GM12891 (cell line): ENCODE data around the gene MED12L.
"Not testable (repeated sequence)": the region's sequence is repeated elsewhere in the genome, so short reads cannot be mapped to it uniquely, and the experiment has no call there.

ENCODE experiments used
- DNase-seq: peaks from one replicate; pipeline ENCODE4 v3.0.0; 2011; ENCODE audit warnings: low spot score; ENCODE audit not compliant: insufficient read length
- FAIRE-seq: peaks from 2 replicates; lab custom pipeline; 2011; peaks lifted over from hg19 to GRCh38; lab: Jason Lieb, UNC
- PAX5 ChIP-seq: IDR thresholded peaks from 2 replicates; pipeline ENCODE4 v1.6.1; 2011; ENCODE audit warnings: low read length, moderate library complexity, mild to moderate bottlenecking; ENCODE audit not compliant: insufficient read depth, severe bottlenecking
- POLR2A ChIP-seq: IDR thresholded peaks from 2 replicates; pipeline ENCODE4 v1.6.1; 2011; ENCODE audit warnings: low read depth, low read length, control low read depth
- POLR2AphosphoS5 ChIP-seq: IDR thresholded peaks from 2 replicates; pipeline ENCODE4 v1.6.1; 2011; ENCODE audit warnings: low read depth, low read length, control low read depth
- POU2F2 ChIP-seq: IDR thresholded peaks from 2 replicates; pipeline ENCODE4 v1.6.1; 2011; ENCODE audit warnings: low read depth, mild to moderate bottlenecking, control low read depth, low read length, moderate library complexity
- SPI1 ChIP-seq: IDR thresholded peaks from 2 replicates; pipeline ENCODE4 v1.6.1; 2011; ENCODE audit warnings: low read depth, low read length, control low read depth
- TAF1 ChIP-seq: IDR thresholded peaks from 2 replicates; pipeline ENCODE4 v1.6.1; 2011; ENCODE audit warnings: low read depth, low read length, control low read depth

The MED12L gene

GRCh38 chr3:151383956-151384355, 298.5 kb downstream of the MED12L start:
- no peak for FAIRE-seq
- TF ChIP-seq PAX5 (no peak), POU2F2 (no peak), SPI1 (no peak), TAF1 (no peak), POLR2A (no peak), POLR2AphosphoS5 (no peak)
- DNase-seq: no peak

GRCh38 chr3:151384741-151385174, 299.3 kb downstream of the MED12L start, which contains the start of gene P2RY12:
Gene P2RY12 (minus strand): TSS chr3:151384753. CDS start chr3:151338845, 45,908 bp downstream.
- no peak for DNase-seq
- peak; percentile 52 for FAIRE-seq
- TF ChIP-seq SPI1: peak; percentile 49
- no peak for TF ChIP-seq PAX5

- DNase-seq (no peak), FAIRE-seq (peak; percentile 20)
- no peak for TF ChIP-seq POLR2AphosphoS5
- TF ChIP-seq TAF1: no peak
- TF ChIP-seq POLR2A: no peak
- no peak for TF ChIP-seq SPI1
- no peak for TF ChIP-seq POU2F2
- TF ChIP-seq PAX5: no peak
Measured at GRCh38 chr3:151386056-151386455, 300.6 kb downstream of the MED12L start.

- FAIRE-seq (no peak), DNase-seq (no peak)
- no peak for TF ChIP-seq POLR2AphosphoS5
- no peak for TF ChIP-seq SPI1
- TF ChIP-seq POU2F2: no peak
- TF ChIP-seq POLR2A: no peak
Measured at GRCh38 chr3:151387432-151387831, 302.0 kb downstream of the MED12L start.

- TF ChIP-seq POLR2AphosphoS5 (no peak), SPI1 (no peak), PAX5 (no peak), POLR2A (no peak), POU2F2 (no peak), TAF1 (no peak)
- FAIRE-seq (peak; percentile 55), DNase-seq (no peak)
Measured at GRCh38 chr3:151387842-151388241, 302.4 kb downstream of the MED12L start.

GRCh38 chr3:151391720-151392119, 306.3 kb downstream of the MED12L start:
- FAIRE-seq (no peak), DNase-seq (no peak)
- TF ChIP-seq POLR2A: no peak
- no peak for TF ChIP-seq SPI1
- no peak for TF ChIP-seq PAX5
- TF ChIP-seq TAF1: no peak
- TF ChIP-seq POU2F2: no peak
- no peak for TF ChIP-seq POLR2AphosphoS5

- not testable (repeated sequence) for FAIRE-seq, DNase-seq
Measured at GRCh38 chr3:151392191-151392590, 306.7 kb downstream of the MED12L start.

GRCh38 chr3:151393146-151393830, 307.8 kb downstream of the MED12L start:
- no peak for TF ChIP-seq POLR2A
- TF ChIP-seq POU2F2: no peak
- TF ChIP-seq SPI1: no peak
- FAIRE-seq (no peak), DNase-seq (no peak)

GRCh38 chr3:151393941-151394340, 308.5 kb downstream of the MED12L start:
- TF ChIP-seq PAX5: no peak
- FAIRE-seq: no peak
- no peak for DNase-seq

- no peak for DNase-seq
- no peak for TF ChIP-seq TAF1
- TF ChIP-seq POU2F2: no peak
- no peak for TF ChIP-seq POLR2AphosphoS5
- no peak for TF ChIP-seq POLR2A
- TF ChIP-seq SPI1: no peak
- TF ChIP-seq PAX5: no peak
- FAIRE-seq: no peak
Measured at GRCh38 chr3:151394611-151395010, 309.1 kb downstream of the MED12L start.

GRCh38 chr3:151395806-151396205, 310.3 kb downstream of the MED12L start:
- no peak for FAIRE-seq
- TF ChIP-seq POLR2A (no peak), PAX5 (no peak)
- DNase-seq: no peak

GRCh38 chr3:151398895-151399294, 313.4 kb downstream of the MED12L start:
- DNase-seq (no peak), FAIRE-seq (no peak)
- TF ChIP-seq TAF1 (no peak), SPI1 (no peak), PAX5 (no peak), POLR2AphosphoS5 (no peak), POLR2A (no peak), POU2F2 (no peak)
